Endothelial cell of umbilical vein (primary cell): ENCODE data around the gene OCA2. TPM values are rescaled to one million over a fixed set of nuclear protein-coding genes. Genes with fewer than 3 reads are reported as not detected.

ENCODE experiments used
- BruUV-seq: library from RNA; stranded (reverse); fragments of 400-500 nt; replicated peaks from 2 replicates; lab custom pipeline; 2021; lab: Mats Ljungman, UMichigan
- CTCF ChIA-PET: fragments of 300-600, 350-600 bp; sonication (Branson Sonifier 250); formaldehyde crosslinking; loops from one replicate; lab custom pipeline; 2021; ENCODE audit warnings: antibody characterized with exemption, inconsistent platforms; lab: Charles Lee
- POLR2A ChIA-PET: fragments of 300-600, 350-600 bp; sonication (Branson Sonifier 250); formaldehyde crosslinking; loops from one replicate; lab custom pipeline; 2021; ENCODE audit warnings: antibody characterized with exemption, inconsistent platforms; lab: Charles Lee
- DNase-seq: peaks from one replicate; pipeline ENCODE4 v3.0.0-alpha.2; 2011; ENCODE audit warnings: low read depth, low spot score
- FAIRE-seq: peaks from 2 replicates; lab custom pipeline; 2011; peaks lifted over from hg19 to GRCh38; lab: Jason Lieb, UNC
- H2AFZ ChIP-seq: 2 replicates; pipeline ENCODE4 v1.6.0; 2012; ENCODE audit warnings: low read depth, low read length, control low read depth, inconsistent platforms
- H3K27ac ChIP-seq: 2 replicates; pipeline ENCODE4 v1.5.1; 2011; ENCODE audit warnings: low read depth, mild to moderate bottlenecking, control low read depth, low read length, moderate library complexity; ENCODE audit not compliant: insufficient read depth
- H3K27me3 ChIP-seq, 2 experiments: 2 replicates each; pipeline versions ENCODE4 v1.6.0 to v1.6.1; 2011; ENCODE audit warnings: low read length in 2 of 2, mixed read lengths in 1 of 2; ENCODE audit not compliant: control insufficient read depth in 2 of 2, insufficient read depth in 2 of 2
- H3K36me3 ChIP-seq, 2 experiments: 2 replicates in 1 of 2; 3 replicates in 1 of 2; pipeline ENCODE4 v1.5.1; 2011; ENCODE audit warnings: low read length in 2 of 2, mild to moderate bottlenecking in 1 of 2, moderate library complexity in 1 of 2; ENCODE audit not compliant: control insufficient read depth in 2 of 2, insufficient read depth in 2 of 2; ENCODE audit errors: extremely low read depth in 1 of 2
- H3K4me1 ChIP-seq: 3 replicates; pipeline ENCODE4 v1.5.1; 2011; ENCODE audit warnings: mild to moderate bottlenecking, low read length; ENCODE audit not compliant: control insufficient read depth, insufficient read depth; ENCODE audit errors: extremely low read depth
- H3K4me2 ChIP-seq: 2 replicates; pipeline ENCODE4 v1.6.1; 2011; ENCODE audit warnings: low read length, control low read depth, mixed read lengths; ENCODE audit not compliant: insufficient read depth
- H3K4me3 ChIP-seq, 3 experiments: fragments of 200-600 bp in 1 of 3; sonication (generic), shearing (Covaris generic) in 1 of 3; replicated peaks in 1 of 3; 2 replicates each; pipeline ENCODE4 v1.5.1; 2011 to 2016; ENCODE audit warnings: control low read depth in 3 of 3, low read length in 3 of 3, mild to moderate bottlenecking in 2 of 3, inconsistent platforms in 1 of 3, low read depth in 1 of 3, moderate library complexity in 1 of 3; ENCODE audit not compliant: insufficient read depth in 1 of 3
- H3K79me2 ChIP-seq: 2 replicates; pipeline ENCODE4 v1.6.0; 2012; ENCODE audit warnings: low read length, inconsistent platforms; ENCODE audit not compliant: control insufficient read depth, insufficient read depth
- H3K9ac ChIP-seq: replicated peaks from 2 replicates; pipeline ENCODE3; 2011; ENCODE audit warnings: low read length, control low read depth; ENCODE audit not compliant: insufficient read depth; ENCODE audit errors: extremely low read depth
- H3K9me1 ChIP-seq: replicated peaks from 3 replicates; pipeline ENCODE4 v1.6.0; 2011; ENCODE audit warnings: mild to moderate bottlenecking, low read length; ENCODE audit not compliant: control insufficient read depth, insufficient read depth; ENCODE audit errors: extremely low read depth
- H3K9me3 ChIP-seq: replicated peaks from 2 replicates; pipeline ENCODE4 v1.5.1; 2012; ENCODE audit warnings: low read length, inconsistent platforms; ENCODE audit not compliant: control insufficient read depth, insufficient read depth
- H4K20me1 ChIP-seq: replicated peaks from 2 replicates; pipeline ENCODE3; 2011; ENCODE audit warnings: mild to moderate bottlenecking, low read length; ENCODE audit not compliant: control insufficient read depth, insufficient read depth; ENCODE audit errors: extremely low read depth
- CTCF ChIP-seq, 2 donors: IDR thresholded peaks; 1 replicate in 1 of 2; 2 replicates in 1 of 2; pipeline ENCODE4 v1.5.1; 2011; ENCODE audit warnings: low read length in 2 of 2, mild to moderate bottlenecking in 2 of 2, moderate library complexity in 2 of 2, control low read depth in 1 of 2, inconsistent platforms in 1 of 2, low read depth in 1 of 2; ENCODE audit not compliant: insufficient read depth in 1 of 2; ENCODE audit errors: extremely low read depth in 1 of 2
- EZH2 ChIP-seq: IDR thresholded peaks from 2 replicates; pipeline ENCODE4 v1.6.1; 2012; ENCODE audit warnings: borderline replicate concordance, low read depth, mild to moderate bottlenecking, moderate library complexity, low read length, inconsistent platforms; ENCODE audit not compliant: severe bottlenecking
- FOS ChIP-seq: IDR thresholded peaks from 2 replicates; pipeline ENCODE4 v1.6.1; 2011; ENCODE audit warnings: mild to moderate bottlenecking, low read length, moderate library complexity, borderline replicate concordance; ENCODE audit not compliant: insufficient read depth
- GATA2 ChIP-seq: IDR thresholded peaks from 2 replicates; pipeline ENCODE4 v1.7.0; 2011; ENCODE audit warnings: low read depth, mild to moderate bottlenecking, moderate library complexity, mixed read lengths, low read length; ENCODE audit not compliant: insufficient read length, insufficient read depth
- JUN ChIP-seq: IDR thresholded peaks from 2 replicates; pipeline ENCODE4 v1.6.1; 2011; ENCODE audit warnings: borderline replicate concordance, low read depth; ENCODE audit not compliant: insufficient read length, insufficient read depth
- MAX ChIP-seq: IDR thresholded peaks from 2 replicates; pipeline ENCODE4 v1.6.1; 2011; ENCODE audit not compliant: insufficient read depth, insufficient read length
- MYC ChIP-seq: IDR thresholded peaks from one replicate; pipeline ENCODE4 v1.6.1; 2011; ENCODE audit warnings: mild to moderate bottlenecking, low read depth, low read length
- POLR2A ChIP-seq: IDR thresholded peaks from 2 replicates; pipeline ENCODE4 v1.6.1; 2012; ENCODE audit warnings: low read depth, mild to moderate bottlenecking, control low read depth, low read length
- POLR2AphosphoS5 ChIP-seq: IDR thresholded peaks from 2 replicates; pipeline ENCODE4 v1.6.1; 2012; ENCODE audit warnings: low read depth, mild to moderate bottlenecking, control low read depth, low read length, moderate library complexity; ENCODE audit not compliant: insufficient read depth
- dilution Hi-C: fragments of 300-500 bp; cut with MboI; formaldehyde crosslinking; loops from one replicate; pipeline ENCODE4 v1.15.0; 2019; ENCODE audit warnings: low sequenced_read_pairs; ENCODE audit not compliant: extremely low pct_ligation_motif_present
- intact Hi-C: fragments of 100-400 bp; cut with micrococcal nuclease; formaldehyde crosslinking; loops from one replicate; pipeline ENCODE4 v1.10.0; 2022
- polyA plus RNA-seq, 4 experiments: library from polyadenylated mRNA; depleted of rRNA in 3 of 4; stranded (reverse) in 3 of 4; unstranded in 1 of 4; fragments of >200 nt; gene quantifications; 2 replicates each; pipeline versions ENCODE4 v1.2.1 to v1.2.3, GENCODE V29; 2011 to 2012; ENCODE audit warnings: missing spikeins in 1 of 4
- total RNA-seq: library from RNA; stranded (reverse); gene quantifications from 2 replicates; pipeline ENCODE4 v1.2.3, GENCODE V29; 2021

OCA2 gene
- total and polyA plus RNA-seq, 2 donors (not counting 3 experiments of a cell fraction or from before 2014, with no cell fraction given) = not detected

GRCh38 chr15:27850981-27851857 is 247.9 kb downstream of the OCA2 start:
- H3K27ac ChIP-seq = no peak overlapping the region
- POLR2A ChIA-PET = no interaction called here
- H3K9ac ChIP-seq = no peak overlapping the region
- H3K9me1 ChIP-seq = no peaks in the 10 kb centered on the region
- H3K36me3 ChIP-seq = no peaks in the 10 kb centered on the region
- TF ChIP-seq POLR2AphosphoS5 (no peak), EZH2 (no peak), CTCF (IDR thresholded peaks at IDR 0.05; ENCODE audit: extremely low read depth in 1 of 2, insufficient read depth in 1 of 2, low read depth in 1 of 2, low read length in 2 of 2) (no peak), POLR2A (no peak), FOS (no peak), GATA2 (no peak), JUN (no peak), MYC (no peak), MAX (no peak)
- H2AFZ ChIP-seq = no peak overlapping the region
- dilution Hi-C loops (no loop called here), intact Hi-C loops (no loop called here)
- H3K27me3 ChIP-seq = no peaks in the 10 kb centered on the region
- no peaks in the 10 kb centered on the region for H3K4me1 ChIP-seq
- DNase-seq = no peak
- CTCF ChIA-PET = no interaction called here
- no peak overlapping the region for H3K4me2 ChIP-seq
- no peak overlapping the region for H3K4me3 ChIP-seq
- peaks cover 10% of the 10 kb centered on the region for H3K9me3 ChIP-seq
- H4K20me1 ChIP-seq = no peaks in the 10 kb centered on the region
- no TSS peak for BruUV-seq
- no peak for FAIRE-seq
- no peaks in the 10 kb centered on the region for H3K79me2 ChIP-seq
